Measurements from ENCODE around the gene KIF26B. TPM values are rescaled to one million over a fixed set of nuclear protein-coding genes. Genes with fewer than 3 reads are reported as not detected.

KIF26B gene
- total and polyA plus RNA-seq, 10 of the 15 experiments (the other 5 are each of a cell fraction or from before 2014, with no cell fraction given), result 0.35 to 11.6 (median 2.2) TPM

DNA sequence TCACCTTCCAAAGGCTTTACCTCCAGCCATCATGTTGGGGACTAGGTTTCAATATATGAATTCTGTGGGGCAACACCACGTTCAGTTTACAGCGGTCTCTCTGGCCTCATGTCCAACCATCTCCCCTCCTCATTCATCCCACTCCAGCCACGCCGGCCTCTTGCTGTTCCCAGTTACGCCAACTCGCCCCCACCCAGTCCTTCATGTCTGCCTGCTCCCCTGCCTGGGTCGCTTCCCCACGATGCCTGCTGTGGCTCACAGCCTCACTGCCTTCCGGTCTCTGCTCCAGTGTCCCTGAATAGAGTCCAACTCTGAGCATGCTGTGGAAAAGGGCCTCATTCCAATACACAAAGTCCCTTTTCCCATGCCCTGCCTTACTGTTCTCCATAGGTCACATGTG is 193.8 kb downstream of the KIF26B start (continued):
- TF ChIP-seq, protein P1, sequence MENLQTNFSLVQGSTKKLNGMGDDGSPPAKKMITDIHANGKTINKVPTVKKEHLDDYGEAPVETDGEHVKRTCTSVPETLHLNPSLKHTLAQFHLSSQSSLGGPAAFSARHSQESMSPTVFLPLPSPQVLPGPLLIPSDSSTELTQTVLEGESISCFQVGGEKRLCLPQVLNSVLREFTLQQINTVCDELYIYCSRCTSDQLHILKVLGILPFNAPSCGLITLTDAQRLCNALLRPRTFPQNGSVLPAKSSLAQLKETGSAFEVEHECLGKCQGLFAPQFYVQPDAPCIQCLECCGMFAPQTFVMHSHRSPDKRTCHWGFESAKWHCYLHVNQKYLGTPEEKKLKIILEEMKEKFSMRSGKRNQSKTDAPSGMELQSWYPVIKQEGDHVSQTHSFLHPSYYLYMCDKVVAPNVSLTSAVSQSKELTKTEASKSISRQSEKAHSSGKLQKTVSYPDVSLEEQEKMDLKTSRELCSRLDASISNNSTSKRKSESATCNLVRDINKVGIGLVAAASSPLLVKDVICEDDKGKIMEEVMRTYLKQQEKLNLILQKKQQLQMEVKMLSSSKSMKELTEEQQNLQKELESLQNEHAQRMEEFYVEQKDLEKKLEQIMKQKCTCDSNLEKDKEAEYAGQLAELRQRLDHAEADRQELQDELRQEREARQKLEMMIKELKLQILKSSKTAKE (IDR thresholded peaks at IDR 0.05; ENCODE audit: low read depth, poor library complexity, severe bottlenecking), result no peak

DNA sequence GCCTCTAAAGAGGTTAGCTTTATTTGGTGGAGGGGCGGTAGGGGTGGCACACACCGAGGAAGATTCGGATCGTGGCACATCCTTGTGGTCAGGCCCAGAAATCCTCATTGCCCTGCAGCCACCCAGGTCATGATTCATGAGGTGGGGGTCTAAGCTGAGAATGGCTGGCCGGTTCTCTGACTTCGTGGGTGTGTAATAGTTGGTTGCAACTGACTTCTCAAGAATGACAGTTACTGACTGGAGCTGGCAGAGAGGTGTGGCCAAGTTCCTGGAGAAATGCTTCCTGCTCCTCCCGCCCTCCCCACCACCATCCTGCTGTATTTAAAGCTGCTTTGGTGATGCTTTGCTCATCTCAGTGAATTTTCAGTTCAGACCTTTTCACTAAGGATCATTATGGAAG is 198.6 kb downstream of the KIF26B start:
- in situ Hi-C loops (cut with MboI) (no loop called here), intact Hi-C loops (cut with micrococcal nuclease; ENCODE audit: unreplicated experiment) (no loop called here)
- POLR2A ChIA-PET, result no interaction called here
- SMC1A ChIA-PET (ENCODE audit: uncharacterized antibody, unreplicated experiment), result no interaction called here
- no TSS peak for BruUV-seq (replicated peaks)
- Histone ChIP-seq H3K9me3 (replicated peaks; ENCODE audit: control insufficient read depth, insufficient read depth, low read length) (no peaks in the 10 kb centered on the region), H3K4me1 (ENCODE audit: control insufficient read depth, insufficient read depth, low read length) (no peaks in the 10 kb centered on the region), H3K27ac (ENCODE audit: control insufficient read depth, insufficient read depth) (no peak overlapping the region), H4K20me1 (ENCODE audit: control insufficient read depth, insufficient read depth) (no peaks in the 10 kb centered on the region), H2AFZ (ENCODE audit: control insufficient read depth, low read depth, low read length) (no peak overlapping the region), H3K36me3 (ENCODE audit: control insufficient read depth in 2 of 2, insufficient read depth in 2 of 2, low read length in 1 of 2) (no peaks in the 10 kb centered on the region), H3K4me3 (no peak overlapping the region), H3K79me2 (ENCODE audit: control insufficient read depth, insufficient read depth, low read length) (no peaks in the 10 kb centered on the region), H3K27me3 (replicated peaks in 1 of 2; ENCODE audit: control insufficient read depth in 2 of 2, insufficient read depth in 2 of 2, low read length in 1 of 2) (peaks cover 0 to 3% of the 10 kb centered on the region in 2 experiments; a peak in 3 of 4 replicates), H3K9ac (ENCODE audit: control insufficient read depth, insufficient read depth, low read length) (no peak overlapping the region), H3K4me2 (ENCODE audit: control insufficient read depth, insufficient read depth) (no peak overlapping the region)
- ATAC-seq (no peak), DNase-seq (ENCODE audit: low read depth, low spot score) (no peak), FAIRE-seq (no peak)
- 7% methylated on average over 7 of the region's 7 CpGs for WGBS (ENCODE audit: insufficient coverage, insufficient replicate concordance, low lambda C conversion rate, missing lambda C conversion rate)
- TF ChIP-seq, protein P2, sequence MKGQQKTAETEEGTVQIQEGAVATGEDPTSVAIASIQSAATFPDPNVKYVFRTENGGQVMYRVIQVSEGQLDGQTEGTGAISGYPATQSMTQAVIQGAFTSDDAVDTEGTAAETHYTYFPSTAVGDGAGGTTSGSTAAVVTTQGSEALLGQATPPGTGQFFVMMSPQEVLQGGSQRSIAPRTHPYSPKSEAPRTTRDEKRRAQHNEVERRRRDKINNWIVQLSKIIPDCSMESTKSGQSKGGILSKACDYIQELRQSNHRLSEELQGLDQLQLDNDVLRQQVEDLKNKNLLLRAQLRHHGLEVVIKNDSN (IDR thresholded peaks at IDR 0.05; ENCODE audit: borderline replicate concordance, extremely low read length, insufficient read depth, low read depth, low read length), result no peak
- TF ChIP-seq BCL11A (IDR thresholded peaks at IDR 0.05; ENCODE audit: low read depth, low read length) (no peak), MEF2B (IDR thresholded peaks at IDR 0.05; ENCODE audit: partially characterized antibody, poor library complexity, severe bottlenecking) (no peak), TCF12 (IDR thresholded peaks at IDR 0.05; ENCODE audit: low read depth, low read length) (no peak), CBX3 (IDR thresholded peaks at IDR 0.05; ENCODE audit: borderline replicate concordance, low read depth) (no peak), BRCA1 (IDR thresholded peaks at IDR 0.05; ENCODE audit: low read depth, low read length) (no peak), MEF2A (IDR thresholded peaks at IDR 0.05; ENCODE audit: insufficient read depth, low read depth, low read length) (no peak), ZNF384 (IDR thresholded peaks at IDR 0.05; ENCODE audit: borderline replicate concordance, low read depth, low read length) (no peak), FOXM1 (IDR thresholded peaks at IDR 0.05; ENCODE audit: low read depth, low read length) (no peak)
- TF ChIP-seq, protein P3, sequence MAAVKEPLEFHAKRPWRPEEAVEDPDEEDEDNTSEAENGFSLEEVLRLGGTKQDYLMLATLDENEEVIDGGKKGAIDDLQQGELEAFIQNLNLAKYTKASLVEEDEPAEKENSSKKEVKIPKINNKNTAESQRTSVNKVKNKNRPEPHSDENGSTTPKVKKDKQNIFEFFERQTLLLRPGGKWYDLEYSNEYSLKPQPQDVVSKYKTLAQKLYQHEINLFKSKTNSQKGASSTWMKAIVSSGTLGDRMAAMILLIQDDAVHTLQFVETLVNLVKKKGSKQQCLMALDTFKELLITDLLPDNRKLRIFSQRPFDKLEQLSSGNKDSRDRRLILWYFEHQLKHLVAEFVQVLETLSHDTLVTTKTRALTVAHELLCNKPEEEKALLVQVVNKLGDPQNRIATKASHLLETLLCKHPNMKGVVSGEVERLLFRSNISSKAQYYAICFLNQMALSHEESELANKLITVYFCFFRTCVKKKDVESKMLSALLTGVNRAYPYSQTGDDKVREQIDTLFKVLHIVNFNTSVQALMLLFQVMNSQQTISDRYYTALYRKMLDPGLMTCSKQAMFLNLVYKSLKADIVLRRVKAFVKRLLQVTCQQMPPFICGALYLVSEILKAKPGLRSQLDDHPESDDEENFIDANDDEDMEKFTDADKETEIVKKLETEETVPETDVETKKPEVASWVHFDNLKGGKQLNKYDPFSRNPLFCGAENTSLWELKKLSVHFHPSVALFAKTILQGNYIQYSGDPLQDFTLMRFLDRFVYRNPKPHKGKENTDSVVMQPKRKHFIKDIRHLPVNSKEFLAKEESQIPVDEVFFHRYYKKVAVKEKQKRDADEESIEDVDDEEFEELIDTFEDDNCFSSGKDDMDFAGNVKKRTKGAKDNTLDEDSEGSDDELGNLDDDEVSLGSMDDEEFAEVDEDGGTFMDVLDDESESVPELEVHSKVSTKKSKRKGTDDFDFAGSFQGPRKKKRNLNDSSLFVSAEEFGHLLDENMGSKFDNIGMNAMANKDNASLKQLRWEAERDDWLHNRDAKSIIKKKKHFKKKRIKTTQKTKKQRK (IDR thresholded peaks at IDR 0.05; ENCODE audit: low read depth, low read length), result no peak
- RAD21 ChIA-PET (ENCODE audit: unreplicated experiment), result no interaction called here
- CTCF ChIA-PET, result no interaction called here
